ENCODE results near the gene PSTK. TPM values are rescaled to one million over a fixed set of nuclear protein-coding genes. Genes with fewer than 3 reads are reported as not detected.

PSTK gene
- total and polyA plus RNA-seq, 7 experiments from 2014 or later = 4.3 to 13.2 (median 8.9) TPM

GRCh38 chr10:123013456-123014419 lies 33.5 kb downstream of the PSTK start:
- Mint-ChIP-seq H3K27me3 (no peaks in the 10 kb centered on the region), H3K4me1 (peaks cover 13 to 49% (median 33%) of the 10 kb centered on the region in 7 donors), H3K4me3 (no peak overlapping the region), H3K27ac (peak overlapping the region in 1 of 9 donors; percentile 25), H3K36me3 (peaks cover under 1 to 41% (median 16%) of the 10 kb centered on the region in 5 donors), H3K9me3 (peaks cover 0 to 1% (median 0%) of the 10 kb centered on the region in 11 donors)
- H3K9me3 ChIP-seq (ENCODE audit: control insufficient read depth in 2 of 3, low read length in 3 of 3) = no peaks in the 10 kb centered on the region
- intact Hi-C loops (cut with micrococcal nuclease) = no loop called here
- ATAC-seq (no peak), DNase-seq (no peak)
- H3K27me3 ChIP-seq (ENCODE audit: control insufficient read depth in 2 of 2, insufficient read depth in 2 of 2, low read length in 2 of 2) = no peaks in the 10 kb centered on the region
- H3K36me3 ChIP-seq (ENCODE audit: control insufficient read depth in 2 of 3, insufficient read depth in 3 of 3, low read length in 3 of 3) = no peaks in the 10 kb centered on the region
- H3K27ac ChIP-seq (ENCODE audit: low read depth, low read length) = no peak overlapping the region
- ChIA-PET POLR2A (no interaction called here), CTCF (no interaction called here)
- H3K4me3 ChIP-seq (ENCODE audit: low read length) = no peak overlapping the region
- peaks cover 10 to 12% of the 10 kb centered on the region in 2 donors for H3K4me1 ChIP-seq (ENCODE audit: control insufficient read depth in 2 of 2, insufficient read depth in 2 of 2, low read length in 2 of 2)

- ChIA-PET CTCF (no interaction called here), POLR2A (no interaction called here)
- Mint-ChIP-seq H3K36me3 (peaks cover 0 to 41% (median 16%) of the 10 kb centered on the region in 5 donors), H3K4me3 (no peak overlapping the region), H3K27me3 (no peaks in the 10 kb centered on the region), H3K27ac (no peak overlapping the region), H3K9me3 (peaks cover 0 to 1% (median 0%) of the 10 kb centered on the region in 11 donors), H3K4me1 (peaks cover 11 to 42% (median 27%) of the 10 kb centered on the region in 7 donors)
- Histone ChIP-seq H3K36me3 (ENCODE audit: control insufficient read depth in 2 of 3, insufficient read depth in 3 of 3, low read length in 3 of 3) (no peaks in the 10 kb centered on the region), H3K9me3 (ENCODE audit: control insufficient read depth in 2 of 3, low read length in 3 of 3) (no peaks in the 10 kb centered on the region), H3K4me1 (ENCODE audit: control insufficient read depth in 2 of 2, insufficient read depth in 2 of 2, low read length in 2 of 2) (peaks cover 5 to 8% of the 10 kb centered on the region in 2 donors), H3K4me3 (ENCODE audit: low read length) (no peak overlapping the region), H3K27ac (ENCODE audit: low read depth, low read length) (no peak overlapping the region), H3K27me3 (ENCODE audit: control insufficient read depth in 2 of 2, insufficient read depth in 2 of 2, low read length in 2 of 2) (no peaks in the 10 kb centered on the region)
- ATAC-seq (no peak), DNase-seq (no peak)
- intact Hi-C loops (cut with micrococcal nuclease) = no loop called here
Measured at GRCh38 chr10:123014772-123015171, 34.6 kb downstream of the PSTK start.

GRCh38 chr10:123016228-123016627 lies 36.0 kb downstream of the PSTK start:
- POLR2A ChIA-PET = no interaction called here

GRCh38 chr10:123017421-123018165 lies 37.4 kb downstream of the PSTK start:
- H3K27ac ChIP-seq (ENCODE audit: low read depth, low read length) = no peak overlapping the region
- Mint-ChIP-seq H3K27ac (no peak overlapping the region), H3K27me3 (no peaks in the 10 kb centered on the region), H3K4me3 (no peak overlapping the region), H3K36me3 (peaks cover 0 to 28% (median 10%) of the 10 kb centered on the region in 5 donors), H3K4me1 (peaks cover 2 to 23% (median 9%) of the 10 kb centered on the region in 7 donors), H3K9me3 (peaks cover 0 to 1% (median 0%) of the 10 kb centered on the region in 11 donors)
- no peaks in the 10 kb centered on the region for H3K36me3 ChIP-seq (ENCODE audit: control insufficient read depth in 2 of 3, insufficient read depth in 3 of 3, low read length in 3 of 3)
- POLR2A ChIA-PET = no interaction called here
- ATAC-seq = no peak
- H3K4me1 ChIP-seq (ENCODE audit: control insufficient read depth in 2 of 2, insufficient read depth in 2 of 2, low read length in 2 of 2) = no peaks in the 10 kb centered on the region
- no peak for DNase-seq
- no peak overlapping the region for H3K4me3 ChIP-seq (ENCODE audit: low read length)
- H3K27me3 ChIP-seq (ENCODE audit: control insufficient read depth in 2 of 2, insufficient read depth in 2 of 2, low read length in 2 of 2) = no peaks in the 10 kb centered on the region
- intact Hi-C loops (cut with micrococcal nuclease) = no loop called here
- no peaks in the 10 kb centered on the region for H3K9me3 ChIP-seq (ENCODE audit: control insufficient read depth in 2 of 3, low read length in 3 of 3)
- CTCF ChIA-PET = no interaction called here

More at GRCh38 chr10:123016228-123016627, 36.0 kb downstream of the PSTK start:
- no peak for DNase-seq
- H3K27ac Mint-ChIP-seq = peak overlapping the region in 1 of 9 donors; percentile 0
- no peaks in the 10 kb centered on the region for H3K36me3 ChIP-seq (ENCODE audit: control insufficient read depth in 2 of 3, insufficient read depth in 3 of 3, low read length in 3 of 3)
- H3K27me3 ChIP-seq (ENCODE audit: control insufficient read depth in 2 of 2, insufficient read depth in 2 of 2, low read length in 2 of 2) = no peaks in the 10 kb centered on the region
- H3K9me3 ChIP-seq (ENCODE audit: control insufficient read depth in 2 of 3, low read length in 3 of 3) = no peaks in the 10 kb centered on the region
- no peak overlapping the region for H3K4me3 Mint-ChIP-seq
- no peaks in the 10 kb centered on the region for H3K4me1 ChIP-seq (ENCODE audit: control insufficient read depth in 2 of 2, insufficient read depth in 2 of 2, low read length in 2 of 2)
- no peak for ATAC-seq
- H3K4me1 Mint-ChIP-seq = peaks cover 0 to 28% (median 13%) of the 10 kb centered on the region in 7 donors
- peaks cover 0 to 35% (median 16%) of the 10 kb centered on the region in 5 donors for H3K36me3 Mint-ChIP-seq
- H3K4me3 ChIP-seq (ENCODE audit: low read length) = no peak overlapping the region
- intact Hi-C loops (cut with micrococcal nuclease) = no loop called here
- no peak overlapping the region for H3K27ac ChIP-seq (ENCODE audit: low read depth, low read length)
- H3K27me3 Mint-ChIP-seq = no peaks in the 10 kb centered on the region
- peaks cover 0 to 1% (median 0%) of the 10 kb centered on the region in 11 donors for H3K9me3 Mint-ChIP-seq
- CTCF ChIA-PET = no interaction called here

- no peak overlapping the region for H3K27ac Mint-ChIP-seq
- no peaks in the 10 kb centered on the region for H3K9me3 ChIP-seq (ENCODE audit: control insufficient read depth in 2 of 3, low read length in 3 of 3)
- H3K27me3 Mint-ChIP-seq = no peaks in the 10 kb centered on the region
- ChIA-PET CTCF (no interaction called here), POLR2A (no interaction called here)
- peaks cover 0 to 26% (median 8%) of the 10 kb centered on the region in 5 donors for H3K36me3 Mint-ChIP-seq
- H3K36me3 ChIP-seq (ENCODE audit: control insufficient read depth in 2 of 3, insufficient read depth in 3 of 3, low read length in 3 of 3) = no peaks in the 10 kb centered on the region
- H3K4me1 Mint-ChIP-seq = peaks cover 2 to 20% (median 9%) of the 10 kb centered on the region in 7 donors
- ATAC-seq (no peak), DNase-seq (no peak)
- H3K4me3 Mint-ChIP-seq = no peak overlapping the region
- peaks cover 0 to 1% (median 0%) of the 10 kb centered on the region in 11 donors for H3K9me3 Mint-ChIP-seq
- H3K4me3 ChIP-seq (ENCODE audit: low read length) = no peak overlapping the region
- intact Hi-C loops (cut with micrococcal nuclease) = no loop called here
- H3K27ac ChIP-seq (ENCODE audit: low read depth, low read length) = no peak overlapping the region
- H3K27me3 ChIP-seq (ENCODE audit: control insufficient read depth in 2 of 2, insufficient read depth in 2 of 2, low read length in 2 of 2) = no peaks in the 10 kb centered on the region
- no peaks in the 10 kb centered on the region for H3K4me1 ChIP-seq (ENCODE audit: control insufficient read depth in 2 of 2, insufficient read depth in 2 of 2, low read length in 2 of 2)
Measured at GRCh38 chr10:123018531-123018930, 38.3 kb downstream of the PSTK start.

GRCh38 chr10:123019264-123019663 lies 39.1 kb downstream of the PSTK start:
- H3K36me3 Mint-ChIP-seq = peaks cover 0 to 24% (median 5%) of the 10 kb centered on the region in 5 donors
- intact Hi-C loops (cut with micrococcal nuclease) = no loop called here
- H3K9me3 ChIP-seq (ENCODE audit: control insufficient read depth in 2 of 3, low read length in 3 of 3) = no peaks in the 10 kb centered on the region
- no peak overlapping the region for H3K27ac ChIP-seq (ENCODE audit: low read depth, low read length)
- DNase-seq (no peak), ATAC-seq (no peak)
- H3K36me3 ChIP-seq (ENCODE audit: control insufficient read depth in 2 of 3, insufficient read depth in 3 of 3, low read length in 3 of 3) = no peaks in the 10 kb centered on the region
- no peak overlapping the region for H3K4me3 Mint-ChIP-seq
- no peaks in the 10 kb centered on the region for H3K4me1 ChIP-seq (ENCODE audit: control insufficient read depth in 2 of 2, insufficient read depth in 2 of 2, low read length in 2 of 2)
- no peak overlapping the region for H3K4me3 ChIP-seq (ENCODE audit: low read length)
- H3K27me3 ChIP-seq (ENCODE audit: control insufficient read depth in 2 of 2, insufficient read depth in 2 of 2, low read length in 2 of 2) = no peaks in the 10 kb centered on the region
- no peaks in the 10 kb centered on the region for H3K27me3 Mint-ChIP-seq
- H3K4me1 Mint-ChIP-seq = peaks cover 3 to 18% (median 7%) of the 10 kb centered on the region in 7 donors
- H3K9me3 Mint-ChIP-seq = peaks cover 0 to 1% (median 0%) of the 10 kb centered on the region in 11 donors
- no peak overlapping the region for H3K27ac Mint-ChIP-seq
- CTCF ChIA-PET = no interaction called here
- POLR2A ChIA-PET = no interaction called here
